EH (cell line): ENCODE measurements around the gene PPP1R14C.
A peak's percentile ranks its signal among the peaks of the same experiment; 100 is the strongest.

ENCODE experiments used
- DNase-seq: peaks from one replicate; pipeline ENCODE4 v3.0.0-alpha.2; 2015; ENCODE audit warnings: low read depth

The PPP1R14C gene

DNA sequence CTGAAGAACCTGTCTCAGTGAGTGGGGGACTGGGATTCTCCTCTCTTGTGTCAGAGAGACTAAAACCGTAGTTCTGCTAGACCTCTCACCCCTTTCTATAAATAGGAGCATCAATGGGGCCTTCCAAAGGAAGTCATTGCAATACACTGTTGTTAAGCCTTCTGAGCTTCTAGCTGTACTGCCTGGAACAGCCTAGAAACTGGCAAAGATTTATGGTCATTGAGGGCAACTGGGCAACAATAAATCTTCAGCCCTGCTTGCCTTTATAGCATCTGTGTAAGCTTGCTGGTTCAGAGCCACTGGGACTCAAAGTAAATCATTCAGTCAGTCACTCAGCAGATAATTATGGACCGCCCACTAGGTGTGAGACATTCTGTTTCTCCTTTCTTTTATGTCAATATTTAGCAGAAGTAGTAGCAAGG is 53.2 kb downstream of the PPP1R14C start:
- no peak for DNase-seq

DNA sequence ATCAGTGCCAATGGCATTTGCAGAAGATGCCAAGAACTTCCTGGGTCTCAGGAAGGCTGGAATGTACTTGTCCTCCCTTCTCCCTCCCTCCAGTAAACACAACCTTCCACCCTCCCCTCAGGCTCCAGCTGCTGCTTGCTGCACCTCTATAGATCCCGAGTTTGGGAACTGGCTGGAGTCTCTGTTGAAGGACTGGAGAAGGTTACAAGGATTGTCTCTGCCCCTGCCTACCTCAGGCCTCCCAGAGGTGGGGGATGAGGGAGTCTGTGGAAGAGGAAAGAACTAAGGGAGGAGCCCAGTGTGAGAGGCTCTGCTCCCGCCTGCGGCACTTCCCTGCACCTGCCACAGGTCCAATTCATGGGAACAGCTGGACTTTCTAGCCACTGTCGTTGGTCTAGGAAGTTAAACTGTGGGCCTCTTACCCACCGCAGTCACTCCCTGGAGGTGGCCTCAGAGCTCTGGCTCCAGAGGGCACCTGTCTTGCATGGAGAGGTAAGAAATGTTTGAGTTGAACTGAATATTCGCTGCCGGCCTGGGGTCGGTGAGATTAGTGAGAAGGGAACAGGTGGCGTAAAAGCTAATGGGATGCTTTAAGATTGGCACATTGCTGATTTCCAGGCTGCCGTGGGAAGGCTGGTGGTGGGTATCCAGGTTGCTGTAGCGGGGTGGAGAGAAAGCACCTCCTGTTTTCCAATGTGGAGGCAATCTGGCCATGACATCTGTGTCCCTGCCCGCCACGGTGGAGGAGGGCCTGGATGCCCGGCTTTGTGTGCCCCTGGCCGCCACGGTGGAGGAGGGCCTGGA is 54.3 kb downstream of the PPP1R14C start:
- no peak for DNase-seq

- no peak for DNase-seq
These were observed 55.7 kb downstream of the PPP1R14C start for GRCh38 chr6:150198532-150198931.

DNA sequence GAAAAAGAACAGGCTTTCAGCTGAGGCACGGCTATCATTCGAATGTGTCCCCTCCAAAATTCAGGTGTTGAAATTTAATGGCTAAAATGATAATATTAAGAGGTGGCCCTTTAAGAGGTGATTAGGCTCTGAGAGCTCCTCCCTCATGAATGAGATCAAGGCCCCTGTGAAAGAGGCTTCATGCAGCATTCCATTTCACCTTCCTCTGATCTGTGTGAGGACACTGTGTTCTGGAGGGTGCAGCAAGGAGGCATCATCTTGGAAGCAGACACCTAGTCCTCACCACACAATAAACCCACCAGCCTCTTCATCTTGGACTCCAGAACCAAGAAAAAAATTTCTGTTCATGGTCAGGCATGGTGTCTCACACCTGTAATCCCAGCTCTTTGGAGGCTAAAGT is 56.4 kb downstream of the PPP1R14C start:
- no peak for DNase-seq

GRCh38 chr6:150200428-150201100 is 57.7 kb downstream of the PPP1R14C start:
- DNase-seq, result no peak

DNA sequence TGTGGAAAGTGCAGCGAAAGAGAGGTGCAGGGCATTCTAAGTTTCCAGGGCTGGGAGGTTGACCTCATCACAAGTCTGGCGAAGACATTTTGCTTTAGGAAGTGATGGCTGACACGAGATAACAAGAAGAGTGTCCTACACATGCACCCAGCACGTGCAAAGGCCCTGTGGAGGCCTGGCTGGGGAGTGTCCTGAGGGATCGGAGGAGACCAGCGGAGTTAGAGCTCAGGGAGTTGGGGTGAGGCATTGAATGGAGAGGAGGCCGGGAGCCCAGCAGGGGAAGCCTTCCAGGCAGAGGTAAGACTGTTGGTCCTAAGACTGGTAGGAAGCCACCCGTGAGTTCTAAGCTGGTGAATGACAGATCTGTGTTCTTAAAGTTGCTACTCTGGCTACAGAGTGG is 58.4 kb downstream of the PPP1R14C start:
- no peak for DNase-seq

- DNase-seq, result no peak
These were observed 59.0 kb downstream of the PPP1R14C start for GRCh38 chr6:150201772-150202329.

GRCh38 chr6:150202404-150202803 is 59.6 kb downstream of the PPP1R14C start:
- no peak for DNase-seq

- DNase-seq, result no peak
These were observed 60.1 kb downstream of the PPP1R14C start for GRCh38 chr6:150202934-150203333.

DNA sequence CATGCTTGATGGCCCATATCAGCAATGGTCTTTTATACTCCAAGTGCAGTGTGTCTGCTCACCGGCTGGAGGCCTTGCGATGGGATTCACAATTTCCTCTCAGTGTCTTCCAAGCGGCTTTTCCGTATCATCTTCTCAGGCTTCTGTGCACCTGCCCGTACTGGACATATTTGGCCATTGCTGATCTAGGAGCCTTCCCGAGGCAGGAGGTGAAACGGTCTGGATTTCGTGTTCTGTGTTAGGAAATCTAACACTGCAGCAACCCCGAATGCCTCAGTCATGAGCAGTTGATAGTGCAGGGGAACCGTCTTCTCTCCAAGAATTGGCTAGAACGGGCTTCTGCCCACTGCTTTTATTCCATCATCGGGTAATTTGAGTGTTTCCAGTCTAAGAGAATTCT is 60.5 kb downstream of the PPP1R14C start:
- no peak for DNase-seq

DNA sequence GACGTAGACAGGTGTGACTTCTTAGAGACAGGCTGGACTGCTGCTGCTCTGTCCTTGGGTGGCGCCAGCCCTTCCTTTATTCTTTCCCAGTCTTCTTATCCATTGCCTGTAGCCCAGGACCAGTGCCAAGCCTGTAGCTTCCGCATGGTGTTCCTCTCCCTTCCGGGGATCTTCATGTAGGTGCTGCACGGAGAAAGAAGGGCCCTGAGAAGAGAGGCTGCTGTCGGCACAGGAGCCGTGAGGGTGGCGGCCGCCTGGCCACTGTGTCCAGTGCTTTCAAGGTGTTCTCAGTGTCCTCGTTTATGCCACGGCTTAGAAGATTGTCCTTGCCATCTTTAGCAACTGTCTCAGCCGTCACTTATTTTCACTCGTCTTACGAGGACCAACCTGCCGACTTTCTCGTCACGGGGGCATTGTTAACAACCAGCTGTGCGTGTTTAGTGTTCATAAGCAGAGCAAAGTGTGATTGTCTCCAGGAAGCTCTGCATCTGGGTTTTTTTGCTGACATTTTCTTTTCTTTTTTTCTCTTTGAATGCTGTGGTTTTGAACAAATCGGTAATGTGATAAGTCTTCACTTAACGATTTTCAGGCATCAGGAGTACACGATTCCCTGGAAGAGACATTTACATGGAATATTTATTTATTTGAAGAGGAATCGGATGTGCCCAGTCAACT is 61.2 kb downstream of the PPP1R14C start:
- no peak for DNase-seq

GRCh38 chr6:150204705-150205472 is 62.0 kb downstream of the PPP1R14C start:
- DNase-seq, result no peak

- DNase-seq, result peak; percentile 71
These were observed 65.2 kb downstream of the PPP1R14C start for GRCh38 chr6:150207931-150208570.

DNA sequence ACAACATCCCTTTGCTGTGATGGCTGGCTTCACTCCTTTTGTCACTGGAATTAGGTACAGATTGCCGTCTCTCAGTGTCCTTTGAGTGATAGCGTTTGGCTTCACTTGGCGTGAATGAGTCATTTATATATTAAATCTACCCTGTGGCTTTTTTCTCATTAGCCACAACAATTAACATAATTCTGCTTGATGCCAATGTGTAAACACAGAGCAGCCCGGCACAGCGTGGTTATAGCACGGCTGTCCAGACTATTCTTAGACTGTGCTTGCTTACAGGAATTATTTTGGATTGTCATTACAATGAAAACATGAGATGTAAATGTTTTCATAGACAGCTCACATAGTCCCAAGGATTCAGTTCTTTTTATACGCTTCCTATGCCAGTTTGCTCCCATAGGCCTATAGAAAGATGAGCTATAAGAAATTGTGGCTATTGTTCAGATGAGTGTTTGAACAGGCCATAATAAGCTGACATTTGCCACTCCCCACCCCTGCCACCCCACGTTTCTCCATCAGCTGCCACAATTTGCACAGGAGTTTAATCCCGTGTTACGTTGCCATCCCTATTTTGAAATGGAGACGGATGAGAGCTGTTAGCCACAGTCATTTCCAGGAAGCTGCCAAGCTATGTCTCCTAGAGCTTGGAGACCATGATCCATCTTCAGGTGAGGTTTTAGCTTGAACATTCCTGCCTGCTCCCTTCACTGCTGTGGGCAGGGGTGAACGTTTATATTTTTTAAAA is 65.9 kb downstream of the PPP1R14C start:
- DNase-seq, result peak; percentile 51

GRCh38 chr6:150209415-150209814 is 66.6 kb downstream of the PPP1R14C start:
- DNase-seq, result no peak

- no peak for DNase-seq
These were observed 69.1 kb downstream of the PPP1R14C start for GRCh38 chr6:150211700-150212511.

DNA sequence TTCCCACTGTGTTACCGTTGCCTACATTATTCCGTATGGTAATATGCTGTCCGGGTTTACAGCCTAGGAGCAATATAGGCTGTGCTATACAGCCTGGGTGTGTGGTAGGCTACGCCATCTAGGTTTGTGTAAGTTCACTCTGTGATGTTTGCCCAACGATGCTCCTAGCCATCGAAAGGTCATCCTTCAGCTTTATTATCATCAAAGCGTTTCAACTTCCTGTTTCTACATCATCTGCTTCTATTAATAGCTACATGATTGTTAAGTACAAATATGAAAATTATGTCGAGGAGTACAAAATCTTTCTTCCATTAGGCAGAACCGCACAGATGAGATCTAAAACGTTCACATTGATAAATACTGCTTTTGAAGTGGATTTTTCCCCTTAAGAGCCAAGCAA is 69.9 kb downstream of the PPP1R14C start:
- DNase-seq, result no peak

DNA sequence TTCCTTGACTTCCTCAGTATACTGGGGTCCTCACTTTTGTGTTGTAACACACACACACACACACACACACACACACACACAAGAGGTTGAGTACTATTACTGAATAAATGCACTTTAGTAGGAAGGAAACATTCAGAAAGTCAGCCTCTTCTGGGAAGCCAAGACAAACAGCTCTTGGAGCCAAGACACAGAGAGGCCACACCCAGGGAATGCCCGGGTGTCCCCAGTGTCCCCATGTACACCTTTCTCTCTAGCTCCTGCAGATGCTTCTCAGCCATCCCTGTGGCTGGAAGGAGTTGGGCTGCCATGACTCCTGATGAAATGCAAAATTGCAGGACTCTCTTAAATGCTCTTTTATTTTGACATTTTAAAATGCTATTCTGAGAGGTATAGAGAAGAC is 70.5 kb downstream of the PPP1R14C start:
- no peak for DNase-seq

DNA sequence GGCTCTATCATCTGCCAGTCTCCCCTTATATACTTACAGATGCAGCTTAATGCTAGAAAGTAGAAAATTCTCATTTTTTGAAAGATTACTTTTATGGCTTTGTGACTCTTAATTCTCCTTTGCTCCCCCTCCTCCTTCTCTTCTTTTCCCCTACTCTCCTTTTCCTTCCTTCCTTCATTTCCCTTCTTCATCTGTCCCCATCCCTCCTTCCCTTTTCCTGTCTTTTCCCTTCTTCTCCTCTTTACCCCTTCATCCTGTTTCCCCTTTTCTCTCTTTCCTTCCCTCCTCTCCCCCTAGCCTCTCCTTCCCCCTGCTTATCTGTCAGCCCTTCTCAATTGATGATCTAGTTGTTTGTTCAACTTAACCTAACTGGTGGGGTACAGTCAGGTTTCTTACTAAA is 71.5 kb downstream of the PPP1R14C start:
- DNase-seq, result no peak
